A549 (cell line): ENCODE data around the gene CACUL1.

Source experiments
- CBX8 ChIP-seq: fragments of 200-600 bp; sonication (generic); IDR thresholded peaks from 2 replicates; pipeline ENCODE4 v1.6.1; 2016
- CHD4 ChIP-seq: fragments of 200-600 bp; sonication (generic); IDR thresholded peaks from 2 replicates; pipeline ENCODE4 v1.6.1; 2016; ENCODE audit warnings: antibody characterized with exemption, mild to moderate bottlenecking, borderline replicate concordance
- ELK1 ChIP-seq: fragments of 150-350 bp; IDR thresholded peaks from 2 replicates; pipeline ENCODE4 v1.6.1; 2014; ENCODE audit warnings: low read depth, mild to moderate bottlenecking, low read length
- EP300 ChIP-seq, 2 experiments: fragments of >200 bp; sonication (Bioruptor Twin); formaldehyde crosslinking; IDR thresholded peaks; 2 replicates in 1 of 2; 3 replicates in 1 of 2; pipeline ENCODE4 v1.6.1; 2016 to 2017
- HDAC2 ChIP-seq: fragments of 200-600 bp; sonication (generic); IDR thresholded peaks from 2 replicates; pipeline ENCODE4 v1.6.1; 2016
- NR3C1 ChIP-seq: fragments of >200 bp; sonication (Bioruptor Twin); formaldehyde crosslinking; IDR thresholded peaks from 3 replicates; pipeline ENCODE4 v1.6.1; 2017
- PHF8 ChIP-seq: fragments of 200-600 bp; sonication (generic); IDR thresholded peaks from 2 replicates; pipeline ENCODE4 v1.6.1; 2016; ENCODE audit warnings: low read depth, mild to moderate bottlenecking, antibody characterized with exemption, moderate library complexity, borderline replicate concordance
- POLR2A ChIP-seq: IDR thresholded peaks from 2 replicates; pipeline ENCODE4 v1.6.1; 2012; ENCODE audit warnings: mild to moderate bottlenecking, low read length
- RARB ChIP-seq: fragments of 250-450 bp; sonication (Bioruptor Pico); IDR thresholded peaks from 2 replicates; pipeline ENCODE4 v1.8.0; 2021; ENCODE audit warnings: mild to moderate bottlenecking, moderate library complexity
- TF ChIP-seq, protein P1 (sequence below): fragments of 200-600 bp; sonication (generic); IDR thresholded peaks from 2 replicates; pipeline ENCODE4 v1.6.1; 2016; ENCODE audit warnings: antibody characterized with exemption, mild to moderate bottlenecking, moderate library complexity

GRCh38 chr10:118802126-118802793 lies 47.5 kb upstream of the CACUL1 start:
- TF ChIP-seq PHF8 (no peak), CBX8 (no peak), EP300 (IDR thresholded peaks at IDR 0.05) (no peak), HDAC2 (no peak), POLR2A (no peak), ELK1 (no peak), CHD4 (no peak), NR3C1 (no peak), RARB (no peak)
- TF ChIP-seq, protein P1, sequence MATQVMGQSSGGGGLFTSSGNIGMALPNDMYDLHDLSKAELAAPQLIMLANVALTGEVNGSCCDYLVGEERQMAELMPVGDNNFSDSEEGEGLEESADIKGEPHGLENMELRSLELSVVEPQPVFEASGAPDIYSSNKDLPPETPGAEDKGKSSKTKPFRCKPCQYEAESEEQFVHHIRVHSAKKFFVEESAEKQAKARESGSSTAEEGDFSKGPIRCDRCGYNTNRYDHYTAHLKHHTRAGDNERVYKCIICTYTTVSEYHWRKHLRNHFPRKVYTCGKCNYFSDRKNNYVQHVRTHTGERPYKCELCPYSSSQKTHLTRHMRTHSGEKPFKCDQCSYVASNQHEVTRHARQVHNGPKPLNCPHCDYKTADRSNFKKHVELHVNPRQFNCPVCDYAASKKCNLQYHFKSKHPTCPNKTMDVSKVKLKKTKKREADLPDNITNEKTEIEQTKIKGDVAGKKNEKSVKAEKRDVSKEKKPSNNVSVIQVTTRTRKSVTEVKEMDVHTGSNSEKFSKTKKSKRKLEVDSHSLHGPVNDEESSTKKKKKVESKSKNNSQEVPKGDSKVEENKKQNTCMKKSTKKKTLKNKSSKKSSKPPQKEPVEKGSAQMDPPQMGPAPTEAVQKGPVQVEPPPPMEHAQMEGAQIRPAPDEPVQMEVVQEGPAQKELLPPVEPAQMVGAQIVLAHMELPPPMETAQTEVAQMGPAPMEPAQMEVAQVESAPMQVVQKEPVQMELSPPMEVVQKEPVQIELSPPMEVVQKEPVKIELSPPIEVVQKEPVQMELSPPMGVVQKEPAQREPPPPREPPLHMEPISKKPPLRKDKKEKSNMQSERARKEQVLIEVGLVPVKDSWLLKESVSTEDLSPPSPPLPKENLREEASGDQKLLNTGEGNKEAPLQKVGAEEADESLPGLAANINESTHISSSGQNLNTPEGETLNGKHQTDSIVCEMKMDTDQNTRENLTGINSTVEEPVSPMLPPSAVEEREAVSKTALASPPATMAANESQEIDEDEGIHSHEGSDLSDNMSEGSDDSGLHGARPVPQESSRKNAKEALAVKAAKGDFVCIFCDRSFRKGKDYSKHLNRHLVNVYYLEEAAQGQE: no peak
